HG02759 (cell line): ENCODE measurements around the gene CHRNB4.
"Not testable (repeated sequence)": the region's sequence is repeated elsewhere in the genome, so short reads cannot be mapped to it uniquely, and the experiment has no call there.

Experiments
- ATAC-seq: cut with Tn5 transposase; IDR thresholded peaks from one replicate; pipeline ENCODE4 v1.9.1; 2021; ENCODE audit warnings: mild to moderate bottlenecking, moderate library complexity; ENCODE audit not compliant: unreplicated experiment

The CHRNB4 gene

GRCh38 chr15:78641102-78641748 lies at the start of gene CHRNB4:
TSS of gene CHRNB4 (minus strand) at chr15:78641210. CDS start at chr15:78641133, 77 bp downstream.
- ATAC-seq, result no peak

GRCh38 chr15:78689626-78690025 lies 48.6 kb upstream of the CHRNB4 start:
- ATAC-seq, result no peak

- ATAC-seq, result no peak
Measured at GRCh38 chr15:78685925-78686324, 44.9 kb upstream of the CHRNB4 start.

- no peak for ATAC-seq
Measured at GRCh38 chr15:78685159-78685921, 44.3 kb upstream of the CHRNB4 start.

- no peak for ATAC-seq
Measured at GRCh38 chr15:78684657-78685056, 43.6 kb upstream of the CHRNB4 start.

GRCh38 chr15:78683599-78683998 lies 42.6 kb upstream of the CHRNB4 start:
- not testable (repeated sequence) for ATAC-seq

- no peak for ATAC-seq
Measured at GRCh38 chr15:78682693-78683410, 41.8 kb upstream of the CHRNB4 start.

- ATAC-seq, result no peak
Measured at GRCh38 chr15:78682004-78682651, 41.1 kb upstream of the CHRNB4 start.

GRCh38 chr15:78681281-78682003 lies 40.4 kb upstream of the CHRNB4 start:
- no peak for ATAC-seq

GRCh38 chr15:78680431-78681075 lies 39.5 kb upstream of the CHRNB4 start:
- no peak for ATAC-seq

GRCh38 chr15:78679089-78679511 lies 38.1 kb upstream of the CHRNB4 start:
- no peak for ATAC-seq

GRCh38 chr15:78676424-78677110 lies 35.6 kb upstream of the CHRNB4 start:
- no peak for ATAC-seq

- ATAC-seq, result no peak
Measured at GRCh38 chr15:78675617-78676360, 34.8 kb upstream of the CHRNB4 start.

GRCh38 chr15:78675206-78675605 lies 34.2 kb upstream of the CHRNB4 start:
- no peak for ATAC-seq

GRCh38 chr15:78673917-78674444 lies 33.0 kb upstream of the CHRNB4 start:
- ATAC-seq, result no peak

- no peak for ATAC-seq
Measured at GRCh38 chr15:78673476-78673875, 32.5 kb upstream of the CHRNB4 start.

- no peak for ATAC-seq
Measured at GRCh38 chr15:78672285-78673014, 31.4 kb upstream of the CHRNB4 start.
